ENCODE data around the gene ZBTB24.

DNA sequence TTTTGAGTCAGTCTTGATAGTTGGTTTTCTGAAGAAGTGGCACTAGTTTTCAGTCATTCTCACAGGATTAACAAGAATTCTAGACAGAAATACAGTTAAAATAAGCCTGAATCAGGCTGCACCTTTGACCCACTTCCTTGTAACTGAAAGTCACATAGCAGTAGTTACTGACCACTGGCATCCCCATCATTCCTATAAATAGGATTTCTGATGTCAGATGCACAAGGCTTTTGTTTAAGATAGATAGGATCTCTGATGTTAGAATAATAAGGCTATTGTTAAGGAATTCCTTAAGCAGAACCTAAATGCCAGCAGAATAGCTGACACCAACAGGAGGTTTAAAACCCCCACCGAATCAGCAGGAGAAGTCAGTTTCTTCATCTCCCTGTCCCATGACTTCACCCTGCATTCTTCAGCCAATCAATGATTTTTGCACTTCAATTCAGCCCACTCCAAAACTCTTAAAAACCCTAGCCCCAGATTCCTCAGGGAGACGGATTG, 30.6 kb upstream of the ZBTB24 start:
- no peak for TF ChIP-seq POLR2AphosphoS5 (IDR thresholded peaks at IDR 0.05; ENCODE audit: borderline replicate concordance, low read depth, low read length)
- no peak for TF ChIP-seq FOXP2 (optimal IDR thresholded peaks at IDR 0.05; ENCODE audit: control extremely low read depth, extremely low read length, insufficient read depth)
- no peak for TF ChIP-seq EZH2 (IDR thresholded peaks at IDR 0.05)
